Measurements from ENCODE around the gene PTPRD. TPM values are rescaled to one million over a fixed set of nuclear protein-coding genes. Genes with fewer than 3 reads are reported as not detected.
A peak's percentile ranks its signal among the peaks of the same experiment; 100 is the strongest.

PTPRD gene
- total RNA-seq, 1 experiment from 2014 or later: 32.5 TPM

GRCh38 chr9:8779478-8779877, 1833.3 kb downstream of the PTPRD start:
- Histone ChIP-seq H2BK5ac (ENCODE audit: insufficient read length, low read length) (no peak overlapping the region), H3K27ac (ENCODE audit: insufficient read length, low read depth, low read length) (no peak overlapping the region), H3K4ac (ENCODE audit: low read depth, low read length) (no peak overlapping the region), H4K5ac (ENCODE audit: insufficient read length, low read depth, low read length) (no peak overlapping the region), H2AK5ac (ENCODE audit: insufficient read length, low read length) (no peak overlapping the region), H3K9me3 (ENCODE audit: control insufficient read depth, low read depth, low read length) (no peaks in the 10 kb centered on the region), H4K20me1 (ENCODE audit: control insufficient read depth, insufficient read depth, insufficient read length) (no peaks in the 10 kb centered on the region), H3K23me2 (ENCODE audit: insufficient read length, low read depth, low read length, poor library complexity, severe bottlenecking) (no peaks in the 10 kb centered on the region), H3K79me1 (ENCODE audit: insufficient read depth, low read depth, low read length, poor library complexity, severe bottlenecking) (no peaks in the 10 kb centered on the region), H3K18ac (ENCODE audit: insufficient read length, low read depth, low read length) (no peak overlapping the region), H3K4me2 (ENCODE audit: insufficient read depth, insufficient read length, low read length) (no peak overlapping the region), H2BK12ac (ENCODE audit: insufficient read length, low read depth, low read length) (no peak overlapping the region), H3K79me2 (ENCODE audit: insufficient read depth, low read length) (no peaks in the 10 kb centered on the region), H2AFZ (ENCODE audit: low read length) (no peak overlapping the region), H4K8ac (replicated peaks; ENCODE audit: insufficient read length, low read depth, low read length) (no peak overlapping the region), H2BK20ac (ENCODE audit: low read depth, low read length, poor library complexity, severe bottlenecking) (no peak overlapping the region), H4K91ac (ENCODE audit: insufficient read length, low read depth, low read length) (no peak overlapping the region), H3K23ac (ENCODE audit: insufficient read length, low read depth, low read length) (no peak overlapping the region), H3T11ph (ENCODE audit: low read length) (no peak overlapping the region), H3K27me3 (ENCODE audit: insufficient read depth, low read length) (no peaks in the 10 kb centered on the region), H2BK15ac (ENCODE audit: low read depth, low read length) (no peak overlapping the region), H3K9ac (ENCODE audit: extremely low read depth, insufficient read length, low read length) (no peak overlapping the region), H3K14ac (ENCODE audit: insufficient read depth, low read length) (no peak overlapping the region), H3K4me1 (ENCODE audit: insufficient read depth, low read length) (no peaks in the 10 kb centered on the region), H3K56ac (ENCODE audit: insufficient read length, low read depth, low read length) (no peak overlapping the region), H2BK120ac (ENCODE audit: low read depth, low read length, poor library complexity, severe bottlenecking) (peak overlapping the region; percentile 23)
- H3K27ac Mint-ChIP-seq: peak overlapping the region in 2 of 3 experiments; percentile 41 to 91; a peak in 5 of 7 replicates
- no peak overlapping the region for H3K4me3 Mint-ChIP-seq
- no peaks in the 10 kb centered on the region for H3K9me3 Mint-ChIP-seq
- WGBS (ENCODE audit: extremely low coverage, insufficient read length, low lambda C conversion rate): no CpG with 5 or more reads among the region's 4 CpGs
- peaks cover 37 to 39% of the 10 kb centered on the region in 2 experiments for H3K4me1 Mint-ChIP-seq
- TF ChIP-seq, protein P1, sequence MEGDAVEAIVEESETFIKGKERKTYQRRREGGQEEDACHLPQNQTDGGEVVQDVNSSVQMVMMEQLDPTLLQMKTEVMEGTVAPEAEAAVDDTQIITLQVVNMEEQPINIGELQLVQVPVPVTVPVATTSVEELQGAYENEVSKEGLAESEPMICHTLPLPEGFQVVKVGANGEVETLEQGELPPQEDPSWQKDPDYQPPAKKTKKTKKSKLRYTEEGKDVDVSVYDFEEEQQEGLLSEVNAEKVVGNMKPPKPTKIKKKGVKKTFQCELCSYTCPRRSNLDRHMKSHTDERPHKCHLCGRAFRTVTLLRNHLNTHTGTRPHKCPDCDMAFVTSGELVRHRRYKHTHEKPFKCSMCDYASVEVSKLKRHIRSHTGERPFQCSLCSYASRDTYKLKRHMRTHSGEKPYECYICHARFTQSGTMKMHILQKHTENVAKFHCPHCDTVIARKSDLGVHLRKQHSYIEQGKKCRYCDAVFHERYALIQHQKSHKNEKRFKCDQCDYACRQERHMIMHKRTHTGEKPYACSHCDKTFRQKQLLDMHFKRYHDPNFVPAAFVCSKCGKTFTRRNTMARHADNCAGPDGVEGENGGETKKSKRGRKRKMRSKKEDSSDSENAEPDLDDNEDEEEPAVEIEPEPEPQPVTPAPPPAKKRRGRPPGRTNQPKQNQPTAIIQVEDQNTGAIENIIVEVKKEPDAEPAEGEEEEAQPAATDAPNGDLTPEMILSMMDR (conservative IDR thresholded peaks at IDR 0.05): no peak
- DNase-seq: no peak
- H3K36me3 Mint-ChIP-seq (ENCODE audit: insufficient read depth in 1 of 3, low read depth in 3 of 3): no peaks in the 10 kb centered on the region
- H3K27me3 Mint-ChIP-seq (ENCODE audit: low read depth): no peaks in the 10 kb centered on the region

Measured in H9 (cell line).